GM10266 (cell line): ENCODE data around the gene ARMC8.
A peak's percentile ranks its signal among the peaks of the same experiment; 100 is the strongest.

Source experiments
- DNase-seq: peaks from one replicate; pipeline ENCODE4 v3.0.0; 2012; ENCODE audit errors: extremely low spot score
- TF ChIP-seq, protein P1 (sequence below): IDR thresholded peaks from 2 replicates; pipeline ENCODE4 v1.5.1; 2012; ENCODE audit warnings: mild to moderate bottlenecking, low read depth; ENCODE audit not compliant: control insufficient read depth, insufficient read depth; ENCODE audit errors: missing control alignments

ARMC8 gene

GRCh38 chr3:138331143-138331894 lies 144.2 kb downstream of the ARMC8 start:
- TF ChIP-seq, protein P1, sequence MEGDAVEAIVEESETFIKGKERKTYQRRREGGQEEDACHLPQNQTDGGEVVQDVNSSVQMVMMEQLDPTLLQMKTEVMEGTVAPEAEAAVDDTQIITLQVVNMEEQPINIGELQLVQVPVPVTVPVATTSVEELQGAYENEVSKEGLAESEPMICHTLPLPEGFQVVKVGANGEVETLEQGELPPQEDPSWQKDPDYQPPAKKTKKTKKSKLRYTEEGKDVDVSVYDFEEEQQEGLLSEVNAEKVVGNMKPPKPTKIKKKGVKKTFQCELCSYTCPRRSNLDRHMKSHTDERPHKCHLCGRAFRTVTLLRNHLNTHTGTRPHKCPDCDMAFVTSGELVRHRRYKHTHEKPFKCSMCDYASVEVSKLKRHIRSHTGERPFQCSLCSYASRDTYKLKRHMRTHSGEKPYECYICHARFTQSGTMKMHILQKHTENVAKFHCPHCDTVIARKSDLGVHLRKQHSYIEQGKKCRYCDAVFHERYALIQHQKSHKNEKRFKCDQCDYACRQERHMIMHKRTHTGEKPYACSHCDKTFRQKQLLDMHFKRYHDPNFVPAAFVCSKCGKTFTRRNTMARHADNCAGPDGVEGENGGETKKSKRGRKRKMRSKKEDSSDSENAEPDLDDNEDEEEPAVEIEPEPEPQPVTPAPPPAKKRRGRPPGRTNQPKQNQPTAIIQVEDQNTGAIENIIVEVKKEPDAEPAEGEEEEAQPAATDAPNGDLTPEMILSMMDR, result no peak
- no peak for DNase-seq

GRCh38 chr3:138332472-138333073 lies 145.5 kb downstream of the ARMC8 start:
- TF ChIP-seq, protein P1, result peak; percentile 45
- no peak for DNase-seq

- no peak for DNase-seq
- TF ChIP-seq, protein P1, result no peak
Observed at GRCh38 chr3:138334608-138335007, 147.5 kb downstream of the ARMC8 start.

DNA sequence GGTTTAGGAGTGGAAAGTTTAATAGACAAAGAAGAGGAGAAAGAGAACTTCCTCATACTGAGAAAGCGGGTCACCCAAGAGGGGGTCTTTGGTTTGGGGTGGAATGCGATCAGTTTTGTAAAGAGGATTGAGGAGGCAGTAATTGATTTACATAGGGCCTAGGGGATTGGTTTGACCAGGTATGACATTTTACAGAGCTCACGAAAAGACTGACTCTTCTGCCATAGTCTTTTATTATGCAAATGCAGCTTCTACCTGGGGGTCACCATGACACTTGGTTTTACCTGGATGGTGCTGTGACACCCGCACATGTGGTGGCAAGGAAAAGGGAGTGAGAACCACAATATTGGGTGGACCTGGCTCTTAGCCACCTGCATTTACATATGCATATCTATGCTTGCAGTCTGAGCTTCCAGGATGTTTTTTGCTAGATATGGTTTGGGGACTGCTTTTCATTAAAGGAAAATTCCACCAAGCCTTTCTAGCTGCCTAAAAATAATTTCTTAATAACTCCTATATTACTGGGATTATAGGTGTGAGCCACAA lies 149.4 kb downstream of the ARMC8 start:
- TF ChIP-seq, protein P1, result no peak

GRCh38 chr3:138338244-138338643 lies 151.1 kb downstream of the ARMC8 start:
- no peak for DNase-seq
- TF ChIP-seq, protein P1, result no peak

More for the DNA sequence above, 149.4 kb downstream of the ARMC8 start:
- DNase-seq, result no peak

DNA sequence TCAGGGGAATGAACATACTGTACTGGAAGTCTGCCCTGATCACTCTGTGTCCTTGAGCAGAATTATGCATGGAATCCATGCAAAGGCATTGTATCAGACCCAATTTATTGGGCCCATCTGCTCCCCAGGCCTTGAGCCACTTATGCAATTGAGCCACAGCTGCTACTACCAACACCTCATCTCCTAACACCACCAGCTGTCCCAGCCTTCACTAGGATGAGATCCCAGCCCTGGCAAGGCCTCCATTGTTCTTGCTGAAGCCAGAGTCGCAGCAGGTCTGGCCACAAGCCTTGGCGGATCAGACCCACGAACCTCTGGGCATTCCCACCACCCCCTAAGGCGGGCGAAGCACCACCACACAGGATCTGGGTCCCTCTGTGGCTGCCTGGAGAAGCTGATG lies 151.7 kb downstream of the ARMC8 start:
- TF ChIP-seq, protein P1, result no peak
- DNase-seq, result no peak

GRCh38 chr3:138340511-138340910 lies 153.4 kb downstream of the ARMC8 start:
- no peak for DNase-seq
- TF ChIP-seq, protein P1, result no peak
